ENCODE measurements around the gene RPP14.

The RPP14 gene

DNA sequence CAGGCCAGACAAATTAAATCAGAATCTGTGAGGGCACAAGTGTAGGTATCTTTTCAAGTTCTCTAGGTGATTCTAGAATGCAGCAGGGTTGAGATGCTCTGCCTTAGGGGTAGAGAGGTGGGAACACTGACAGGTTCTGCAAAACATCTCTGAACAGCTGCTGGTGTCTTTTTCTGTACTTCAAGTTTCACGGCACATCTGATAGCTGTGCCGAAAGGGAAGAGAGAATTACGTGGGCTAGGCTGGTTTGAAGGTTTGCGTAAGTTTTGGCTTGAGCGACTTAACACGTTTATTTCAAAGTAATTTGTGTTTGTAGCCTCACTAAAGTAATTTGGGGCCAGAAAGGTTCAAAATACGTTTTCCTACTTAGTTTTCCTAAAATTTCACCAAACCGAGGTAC is 49.1 kb downstream of the RPP14 start:
- DNase-seq (ENCODE audit: low read depth in 2 of 2), result no peak

- no peak for DNase-seq (ENCODE audit: low read depth in 2 of 2)
These were observed 50.0 kb downstream of the RPP14 start for GRCh38 chr3:58356054-58356453.

- DNase-seq (ENCODE audit: low read depth in 2 of 2), result no peak
These were observed 51.4 kb downstream of the RPP14 start for GRCh38 chr3:58357402-58357801.

DNA sequence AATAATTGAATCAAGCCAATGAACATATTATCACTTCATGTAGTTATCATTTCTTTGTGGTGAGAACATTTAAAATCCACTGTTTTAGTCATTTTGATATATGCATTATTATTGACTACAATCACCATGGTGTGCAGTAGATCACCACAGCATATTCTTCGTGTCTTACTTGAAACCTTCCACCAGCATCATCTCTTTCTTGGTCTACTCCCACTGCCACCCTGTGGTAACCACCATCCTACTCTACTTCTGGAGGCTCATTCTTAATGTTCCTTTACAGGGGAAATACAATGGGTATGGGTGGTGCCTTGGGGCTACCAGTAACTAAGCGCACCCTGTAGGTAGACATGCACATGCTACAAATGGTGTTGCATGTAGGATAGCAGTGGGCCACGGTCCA is 52.0 kb downstream of the RPP14 start:
- no peak for DNase-seq (ENCODE audit: low read depth in 2 of 2)

GRCh38 chr3:58358808-58359207 is 52.8 kb downstream of the RPP14 start:
- no peak for DNase-seq (ENCODE audit: low read depth in 2 of 2)

DNA sequence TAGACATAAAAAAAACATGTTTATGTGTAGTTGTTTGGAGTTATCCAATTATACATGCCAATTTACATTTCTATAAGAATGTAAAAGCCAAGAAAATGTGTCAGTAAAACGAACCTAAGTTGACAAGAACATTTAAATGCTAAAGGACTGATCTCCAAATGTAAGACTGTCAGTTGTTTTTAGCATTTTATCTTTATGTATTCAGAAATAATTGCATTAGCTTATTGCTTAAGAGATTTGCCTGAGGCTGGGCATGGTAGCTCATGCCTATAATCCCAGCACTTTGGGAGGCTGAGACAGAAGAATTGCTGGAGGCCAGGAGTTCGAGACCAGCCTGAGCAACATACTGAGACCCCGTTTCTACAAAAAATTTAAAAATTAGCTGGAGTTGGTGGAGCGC is 53.6 kb downstream of the RPP14 start:
- no peak for DNase-seq (ENCODE audit: low read depth in 2 of 2)

- no peak for DNase-seq (ENCODE audit: low read depth in 2 of 2)
These were observed 55.8 kb downstream of the RPP14 start for GRCh38 chr3:58361866-58362265.

DNA sequence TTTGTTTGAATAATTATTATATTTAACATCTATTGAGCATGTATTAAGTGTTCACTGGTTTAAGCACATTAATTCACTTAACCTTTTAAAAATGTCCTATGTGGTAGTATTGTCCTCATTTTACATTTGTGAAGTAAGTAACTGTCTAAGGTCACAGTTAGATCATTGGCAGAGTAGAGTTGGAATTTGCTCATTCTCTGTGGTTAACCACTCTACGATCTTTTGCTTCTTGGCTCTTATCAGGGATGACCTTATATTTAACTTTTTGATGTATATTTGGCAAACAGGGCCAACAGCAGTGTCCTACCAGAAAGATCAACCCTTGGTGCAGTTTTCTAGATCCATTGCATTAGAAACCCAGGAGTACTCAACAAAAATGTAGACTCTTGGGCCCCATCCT is 60.7 kb downstream of the RPP14 start:
- no peak for DNase-seq (ENCODE audit: low read depth in 2 of 2)

- no peak for DNase-seq (ENCODE audit: low read depth in 2 of 2)
These were observed 63.0 kb downstream of the RPP14 start for GRCh38 chr3:58369038-58369437.
